Natural killer cell (primary cell): ENCODE data around the gene TMEM94. TPM values are rescaled to one million over a fixed set of nuclear protein-coding genes. Genes with fewer than 3 reads are reported as not detected.
"Not testable (repeated sequence)": the region's sequence is repeated elsewhere in the genome, so short reads cannot be mapped to it uniquely, and the experiment has no call there.

ENCODE experiments used
- ATAC-seq, 3 donors: fragments of 150-1000 bp in 2 of 3; fragments of 200-7000 bp in 1 of 3; cut with Tn5 transposase; 1 replicate in 1 of 3; 2 replicates in 2 of 3; pipeline ENCODE4 v1.10.0; 2021; ENCODE audit warnings: mild to moderate bottlenecking in 2 of 3, moderate library complexity in 2 of 3
- DNase-seq, 2 donors: peaks; one replicate each; pipeline versions ENCODE4 v3.0.0 to v3.0.0-alpha.2; 2013 to 2021; ENCODE audit warnings: mixed read lengths in 1 of 2
- H3K27ac ChIP-seq: one replicate; pipeline ENCODE4 v1.5.1; 2013; ENCODE audit warnings: mild to moderate bottlenecking, low read length
- H3K27me3 ChIP-seq: one replicate; pipeline ENCODE4 v1.6.1; 2013; ENCODE audit warnings: low read length; ENCODE audit not compliant: control insufficient read depth, insufficient read depth
- H3K36me3 ChIP-seq: one replicate; pipeline ENCODE4 v1.6.1; 2013; ENCODE audit warnings: low read length; ENCODE audit not compliant: control insufficient read depth, insufficient read depth
- H3K4me1 ChIP-seq: one replicate; pipeline ENCODE4 v1.6.1; 2013; ENCODE audit warnings: low read length; ENCODE audit not compliant: control insufficient read depth, insufficient read depth
- H3K4me3 ChIP-seq: one replicate; pipeline ENCODE4 v1.5.1; 2013; ENCODE audit warnings: low read length
- H3K9me3 ChIP-seq: one replicate; pipeline ENCODE4 v1.6.1; 2013; ENCODE audit warnings: low read length; ENCODE audit not compliant: control insufficient read depth, insufficient read depth
- H3K27ac Mint-ChIP-seq, 2 donors: one replicate each; pipeline ENCODE4 v1.8.0; 2022; ENCODE audit warnings: mild to moderate bottlenecking in 2 of 2, mixed read lengths in 2 of 2, moderate library complexity in 1 of 2
- H3K27me3 Mint-ChIP-seq, 2 donors: one replicate each; pipeline ENCODE4 v1.8.0; 2022; ENCODE audit warnings: low read depth in 2 of 2, mixed read lengths in 2 of 2
- H3K36me3 Mint-ChIP-seq: one replicate; pipeline ENCODE4 v1.8.0; 2022; ENCODE audit warnings: mixed read lengths
- H3K4me1 Mint-ChIP-seq, 2 donors: one replicate each; pipeline ENCODE4 v1.8.0; 2022; ENCODE audit warnings: mixed read lengths in 2 of 2
- H3K4me3 Mint-ChIP-seq: one replicate; pipeline ENCODE4 v1.8.0; 2022; ENCODE audit warnings: mild to moderate bottlenecking, moderate library complexity, mixed read lengths
- H3K9me3 Mint-ChIP-seq, 2 donors: one replicate each; pipeline ENCODE4 v1.8.0; 2022; ENCODE audit warnings: mixed read lengths in 2 of 2
- WGBS: methylation state at CpG from one replicate; pipeline ENCODE4 v1.1.7; 2013; ENCODE audit warnings: missing lambda C conversion rate; ENCODE audit not compliant: insufficient coverage; 5-methylcytosine and 5-hydroxymethylcytosine counted together
- intact Hi-C: fragments of 100-400 bp; cut with micrococcal nuclease; formaldehyde crosslinking; loops from one replicate; pipeline ENCODE4 v1.14.2; 2022
- total RNA-seq, 4 donors: library from RNA; stranded (reverse); fragments of 120-200 nt in 1 of 4; gene quantifications; one replicate each; pipeline versions ENCODE4 v1.2.3 to v1.2.4, GENCODE V29; 2013 to 2022
- TF ChIP-seq, protein P1 (sequence below): fragments of 200-600 bp; IDR thresholded peaks from one replicate; pipeline ENCODE4 v1.8.0; 2022; ENCODE audit warnings: antibody characterized with exemption

The TMEM94 gene
- total RNA-seq, 3 donors from 2014 or later (not counting 1 experiment from before 2014, with no cell fraction given), result 84.4 to 142 (median 104) TPM

DNA sequence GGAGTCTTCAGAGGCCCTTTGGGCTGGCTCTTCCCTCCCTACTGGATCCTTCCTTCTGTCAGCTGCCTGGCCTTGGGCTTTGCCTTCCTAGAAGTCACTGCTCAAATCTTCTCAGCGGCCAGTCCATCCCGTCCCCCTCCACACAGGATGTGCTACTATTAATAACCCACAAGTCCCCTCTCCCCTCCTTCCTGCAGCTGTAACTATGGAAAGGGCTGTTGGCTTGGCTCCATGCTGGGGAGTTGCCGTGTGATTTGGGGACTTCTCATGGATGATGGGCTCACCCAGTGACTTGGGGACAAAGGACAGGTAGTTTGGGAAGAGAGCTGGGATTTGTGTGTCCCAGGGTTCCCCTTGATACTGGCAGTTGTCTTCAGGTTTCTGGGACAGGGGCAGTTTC is 19.4 kb downstream of the TMEM94 start:
- 72% methylated on average over 3 of the region's 3 CpGs for WGBS
- intact Hi-C loops, result no loop called here
- H3K27ac Mint-ChIP-seq, result no peak overlapping the region
- H3K36me3 Mint-ChIP-seq, result no peaks in the 10 kb centered on the region
- Histone ChIP-seq H3K36me3 (peaks cover 23% of the 10 kb centered on the region), H3K27ac (no peak overlapping the region), H3K27me3 (no peaks in the 10 kb centered on the region), H3K4me3 (no peak overlapping the region), H3K9me3 (no peaks in the 10 kb centered on the region), H3K4me1 (no peaks in the 10 kb centered on the region)
- TF ChIP-seq, protein P1, sequence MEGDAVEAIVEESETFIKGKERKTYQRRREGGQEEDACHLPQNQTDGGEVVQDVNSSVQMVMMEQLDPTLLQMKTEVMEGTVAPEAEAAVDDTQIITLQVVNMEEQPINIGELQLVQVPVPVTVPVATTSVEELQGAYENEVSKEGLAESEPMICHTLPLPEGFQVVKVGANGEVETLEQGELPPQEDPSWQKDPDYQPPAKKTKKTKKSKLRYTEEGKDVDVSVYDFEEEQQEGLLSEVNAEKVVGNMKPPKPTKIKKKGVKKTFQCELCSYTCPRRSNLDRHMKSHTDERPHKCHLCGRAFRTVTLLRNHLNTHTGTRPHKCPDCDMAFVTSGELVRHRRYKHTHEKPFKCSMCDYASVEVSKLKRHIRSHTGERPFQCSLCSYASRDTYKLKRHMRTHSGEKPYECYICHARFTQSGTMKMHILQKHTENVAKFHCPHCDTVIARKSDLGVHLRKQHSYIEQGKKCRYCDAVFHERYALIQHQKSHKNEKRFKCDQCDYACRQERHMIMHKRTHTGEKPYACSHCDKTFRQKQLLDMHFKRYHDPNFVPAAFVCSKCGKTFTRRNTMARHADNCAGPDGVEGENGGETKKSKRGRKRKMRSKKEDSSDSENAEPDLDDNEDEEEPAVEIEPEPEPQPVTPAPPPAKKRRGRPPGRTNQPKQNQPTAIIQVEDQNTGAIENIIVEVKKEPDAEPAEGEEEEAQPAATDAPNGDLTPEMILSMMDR, result no peak
- H3K9me3 Mint-ChIP-seq, result no peaks in the 10 kb centered on the region
- peaks cover 5 to 10% of the 10 kb centered on the region in 2 donors for H3K4me1 Mint-ChIP-seq
- DNase-seq (no peak), ATAC-seq (no peak)
- H3K4me3 Mint-ChIP-seq, result no peak overlapping the region
- no peaks in the 10 kb centered on the region for H3K27me3 Mint-ChIP-seq

DNA sequence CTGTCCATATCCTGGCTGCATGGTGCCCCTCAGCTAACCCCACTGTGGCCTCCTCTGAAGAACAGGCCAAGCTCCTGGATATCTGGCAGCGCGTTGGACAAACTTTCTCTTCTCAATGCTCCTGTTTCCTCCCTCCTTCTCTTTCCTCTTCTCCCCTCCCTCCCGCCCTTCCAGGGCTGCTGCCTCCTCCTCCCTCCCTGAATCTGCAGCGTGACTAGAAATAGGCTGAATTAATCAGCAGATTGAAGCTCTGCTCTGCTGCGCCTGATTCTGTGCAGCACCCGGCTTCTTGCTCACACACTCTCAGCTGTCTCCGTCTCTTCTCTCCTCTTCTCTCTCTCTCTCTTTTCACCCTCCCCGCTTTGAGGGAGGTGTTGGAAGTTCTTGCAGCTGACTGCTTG is 19.8 kb downstream of the TMEM94 start:
- H3K36me3 Mint-ChIP-seq, result no peaks in the 10 kb centered on the region
- H3K27ac Mint-ChIP-seq, result peak overlapping the region in 1 of 2 donors; percentile 19
- Histone ChIP-seq H3K27ac (no peak overlapping the region), H3K4me1 (no peaks in the 10 kb centered on the region), H3K4me3 (no peak overlapping the region), H3K36me3 (peaks cover 23% of the 10 kb centered on the region), H3K9me3 (no peaks in the 10 kb centered on the region), H3K27me3 (no peaks in the 10 kb centered on the region)
- no peaks in the 10 kb centered on the region for H3K9me3 Mint-ChIP-seq
- TF ChIP-seq, protein P1, result no peak
- H3K4me1 Mint-ChIP-seq, result peaks cover 5 to 13% of the 10 kb centered on the region in 2 donors
- no peaks in the 10 kb centered on the region for H3K27me3 Mint-ChIP-seq
- whole genome bisulfite sequencing, result 87% methylated on average over 6 of the region's 8 CpGs
- ATAC-seq, result no peak
- intact Hi-C loops, result no loop called here
- no peak overlapping the region for H3K4me3 Mint-ChIP-seq
- DNase-seq, result no peak

DNA sequence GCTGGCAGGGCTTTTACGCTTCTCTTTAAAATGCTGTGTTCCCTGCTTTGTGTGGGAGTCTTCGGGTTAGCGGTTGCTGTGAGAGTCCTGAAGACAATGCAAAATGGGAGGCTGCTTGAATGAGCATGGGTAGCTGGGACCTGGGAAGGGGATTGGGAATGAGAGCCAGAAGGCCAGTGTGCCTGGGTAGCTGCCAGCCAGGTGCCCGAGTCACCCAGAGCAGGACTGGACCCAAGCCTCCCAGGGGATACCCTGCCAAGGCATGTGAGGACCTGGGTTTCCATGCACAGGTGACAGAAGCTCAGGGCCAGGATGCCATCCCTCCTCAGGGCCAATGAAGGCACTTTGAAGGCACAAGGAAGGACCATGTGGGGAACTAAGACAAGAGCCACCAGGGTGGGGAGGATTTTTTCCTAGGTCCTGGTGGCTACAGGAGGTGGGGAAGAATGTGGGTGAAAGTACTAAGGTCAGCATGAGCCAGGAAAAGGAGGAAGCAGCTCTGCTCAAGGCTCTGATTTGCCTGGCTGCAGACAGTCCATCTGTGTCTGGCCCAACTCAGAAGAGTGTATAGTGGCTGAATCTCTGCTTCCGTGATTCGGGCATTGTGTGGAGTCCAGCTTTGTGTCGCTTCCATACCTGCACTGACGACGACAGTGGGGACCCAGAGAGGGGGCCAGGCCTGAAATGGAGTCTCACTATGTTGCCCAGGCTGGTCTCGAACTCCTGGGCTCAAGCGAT is 20.5 kb downstream of the TMEM94 start:
- WGBS, result 85% methylated on average over 11 of the region's 11 CpGs
- Histone ChIP-seq H3K27me3 (no peaks in the 10 kb centered on the region), H3K36me3 (peaks cover 19% of the 10 kb centered on the region), H3K9me3 (no peaks in the 10 kb centered on the region), H3K4me1 (no peaks in the 10 kb centered on the region), H3K4me3 (no peak overlapping the region), H3K27ac (no peak overlapping the region)
- Mint-ChIP-seq H3K9me3 (no peaks in the 10 kb centered on the region), H3K36me3 (no peaks in the 10 kb centered on the region), H3K4me1 (peaks cover 5 to 10% of the 10 kb centered on the region in 2 donors), H3K4me3 (no peak overlapping the region), H3K27ac (peak overlapping the region in 1 of 2 donors; percentile 19), H3K27me3 (no peaks in the 10 kb centered on the region)
- ATAC-seq, result no peak
- DNase-seq, result no peak
- intact Hi-C loops, result no loop called here
- TF ChIP-seq, protein P1, result no peak

DNA sequence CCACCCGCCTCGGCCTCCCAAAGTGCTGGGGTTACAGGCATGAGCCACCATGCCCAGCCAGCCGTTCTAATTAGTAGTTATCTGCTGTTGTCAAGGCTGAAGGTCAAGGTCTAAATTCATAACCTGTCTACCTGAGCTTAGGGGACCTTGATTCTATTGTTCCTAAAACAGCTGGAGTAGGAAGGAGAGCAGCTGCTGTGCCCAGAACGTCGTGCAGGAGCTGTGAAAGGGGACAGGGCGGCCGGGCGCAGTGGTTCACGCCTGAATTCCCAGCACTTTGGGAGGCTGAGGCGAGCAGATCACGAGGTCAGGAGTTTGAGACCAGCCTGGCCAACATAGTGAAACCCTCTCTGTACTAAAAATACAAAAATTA is 21.0 kb downstream of the TMEM94 start:
- peaks cover 14% of the 10 kb centered on the region for H3K36me3 ChIP-seq
- H3K9me3 ChIP-seq, H3K4me1 Mint-ChIP-seq, H3K4me3 ChIP-seq, H3K27me3 Mint-ChIP-seq, H3K9me3 Mint-ChIP-seq, H3K36me3 Mint-ChIP-seq, H3K27me3 ChIP-seq, H3K4me1 ChIP-seq, ATAC-seq, DNase-seq, intact Hi-C loops, H3K27ac Mint-ChIP-seq, H3K27ac ChIP-seq, H3K4me3 Mint-ChIP-seq: not testable (repeated sequence)
- WGBS, result 97% methylated on average over 11 of the region's 11 CpGs
